CD14-positive monocyte (primary cell): ENCODE results near the gene FANCB. TPM values are rescaled to one million over a fixed set of nuclear protein-coding genes. Genes with fewer than 3 reads are reported as not detected.

Experiments
- DNase-seq, 3 donors: peaks; one replicate each; pipeline ENCODE4 v3.0.0-alpha.2; 2011 to 2022
- H2AFZ ChIP-seq: 2 replicates; pipeline ENCODE4 v1.6.0; 2012; ENCODE audit warnings: mild to moderate bottlenecking, low read depth, low read length, inconsistent platforms; ENCODE audit not compliant: insufficient read depth, poor library complexity, severe bottlenecking
- H3K27ac ChIP-seq, 2 donors: 1 replicate in 1 of 2; 2 replicates in 1 of 2; pipeline ENCODE4 v1.5.1; 2012 to 2013; ENCODE audit warnings: low read length in 2 of 2, control low read depth in 1 of 2, inconsistent platforms in 1 of 2, low read depth in 1 of 2, mild to moderate bottlenecking in 1 of 2
- H3K27me3 ChIP-seq, 2 donors: one replicate each; pipeline versions ENCODE4 v1.6.0 to v1.6.1; 2011 to 2013; ENCODE audit warnings: low read length in 2 of 2; ENCODE audit not compliant: control insufficient read depth in 2 of 2, insufficient read depth in 2 of 2
- H3K36me3 ChIP-seq, 2 donors: replicated peaks in 1 of 2; 1 replicate in 1 of 2; 2 replicates in 1 of 2; pipeline versions ENCODE4 v1.5.1 to v1.6.1; 2012 to 2013; ENCODE audit warnings: low read length in 2 of 2, control low read depth in 1 of 2, inconsistent platforms in 1 of 2, mild to moderate bottlenecking in 1 of 2; ENCODE audit not compliant: insufficient read depth in 2 of 2, control insufficient read depth in 1 of 2
- H3K4me1 ChIP-seq, 2 donors: 1 replicate in 1 of 2; 2 replicates in 1 of 2; pipeline versions ENCODE4 v1.5.1 to v1.6.1; 2012 to 2013; ENCODE audit warnings: low read length in 2 of 2, control low read depth in 1 of 2, inconsistent platforms in 1 of 2, mild to moderate bottlenecking in 1 of 2, moderate library complexity in 1 of 2; ENCODE audit not compliant: insufficient read depth in 2 of 2, control insufficient read depth in 1 of 2
- H3K4me2 ChIP-seq: replicated peaks from 2 replicates; pipeline ENCODE3; 2012; ENCODE audit warnings: low read length, moderate library complexity, mild to moderate bottlenecking; ENCODE audit not compliant: poor library complexity, severe bottlenecking; ENCODE audit errors: extremely low read depth
- H3K4me3 ChIP-seq, 3 experiments: fragments of 200-600 bp in 1 of 3; sonication (generic) in 1 of 3; replicated peaks in 1 of 3; 1 replicate in 2 of 3; 2 replicates in 1 of 3; pipeline ENCODE4 v1.5.1; 2011 to 2013; ENCODE audit warnings: low read length in 3 of 3, mild to moderate bottlenecking in 3 of 3, control low read depth in 2 of 3, low read depth in 2 of 3, inconsistent platforms in 1 of 3, moderate library complexity in 1 of 3
- H3K79me2 ChIP-seq: 2 replicates; pipeline ENCODE4 v1.6.0; 2012; ENCODE audit warnings: mild to moderate bottlenecking, control low read depth, inconsistent platforms, low read length, moderate library complexity; ENCODE audit not compliant: insufficient read depth
- H3K9ac ChIP-seq: 2 replicates; pipeline ENCODE4 v1.6.0; 2017; ENCODE audit warnings: low read length, mild to moderate bottlenecking; ENCODE audit not compliant: insufficient read depth, poor library complexity, severe bottlenecking
- H3K9me3 ChIP-seq, 2 donors: replicated peaks in 1 of 2; 1 replicate in 1 of 2; 2 replicates in 1 of 2; pipeline versions ENCODE4 v1.5.1 to v1.6.1; 2012 to 2013; ENCODE audit warnings: low read length in 2 of 2, control low read depth in 1 of 2; ENCODE audit not compliant: control insufficient read depth in 1 of 2, insufficient read depth in 1 of 2
- H4K20me1 ChIP-seq: 2 replicates; pipeline ENCODE4 v1.6.0; 2012; ENCODE audit warnings: mild to moderate bottlenecking, low read length, control low read depth, moderate library complexity; ENCODE audit not compliant: insufficient read depth
- H3K27ac Mint-ChIP-seq, 7 donors: one replicate each; pipeline ENCODE4 v1.8.0; 2020; ENCODE audit warnings: mild to moderate bottlenecking in 7 of 7, mixed read lengths in 7 of 7, moderate library complexity in 6 of 7, inconsistent platforms in 2 of 7
- H3K27me3 Mint-ChIP-seq, 3 donors: one replicate each; pipeline ENCODE4 v1.8.0; 2021 to 2022; ENCODE audit warnings: low read depth in 3 of 3, mild to moderate bottlenecking in 3 of 3, mixed read lengths in 3 of 3, moderate library complexity in 3 of 3, inconsistent platforms in 1 of 3
- H3K36me3 Mint-ChIP-seq, 2 donors: one replicate each; pipeline ENCODE4 v1.8.0; 2020; ENCODE audit warnings: mixed read lengths in 2 of 2, inconsistent platforms in 1 of 2, mild to moderate bottlenecking in 1 of 2
- H3K4me1 Mint-ChIP-seq: one replicate; pipeline ENCODE4 v1.8.0; 2020; ENCODE audit warnings: mild to moderate bottlenecking, mixed read lengths
- H3K4me3 Mint-ChIP-seq, 2 donors: one replicate each; pipeline ENCODE4 v1.8.0; 2020; ENCODE audit warnings: mild to moderate bottlenecking in 2 of 2, mixed read lengths in 2 of 2, moderate library complexity in 1 of 2
- H3K9me3 Mint-ChIP-seq, 7 donors: one replicate each; pipeline ENCODE4 v1.8.0; 2020 to 2022; ENCODE audit warnings: mixed read lengths in 7 of 7, mild to moderate bottlenecking in 6 of 7, moderate library complexity in 6 of 7, inconsistent platforms in 2 of 7
- WGBS: methylation state at CpG from one replicate; pipeline ENCODE4 v1.1.5; 2013; ENCODE audit warnings: missing lambda C conversion rate; ENCODE audit not compliant: insufficient coverage; 5-methylcytosine and 5-hydroxymethylcytosine counted together
- intact Hi-C, 2 donors: fragments of 100-400 bp; cut with micrococcal nuclease; formaldehyde crosslinking; loops; one replicate each; pipeline versions ENCODE4 v1.15.0 to v1.15.1; 2023
- polyA plus RNA-seq, 3 donors: library from polyadenylated mRNA; depleted of rRNA in 1 of 3; unstranded in 2 of 3; stranded (reverse) in 1 of 3; fragments of 300-500 nt in 2 of 3; fragments of >200 nt in 1 of 3; fragmentation: Illumina TruSeq in 2 of 3; gene quantifications; 1 replicate in 2 of 3; 2 replicates in 1 of 3; pipeline ENCODE4 v1.2.3, GENCODE V29; 2012 to 2021
- TF ChIP-seq, protein P1 (sequence below): fragments of 200-600 bp; IDR thresholded peaks from one replicate; pipeline ENCODE4 v1.8.0; 2022; ENCODE audit warnings: antibody characterized with exemption, mild to moderate bottlenecking

FANCB gene
- polyA plus RNA-seq, 3 donors: 0.85 to 4.2 (median 2.6) TPM

DNA sequence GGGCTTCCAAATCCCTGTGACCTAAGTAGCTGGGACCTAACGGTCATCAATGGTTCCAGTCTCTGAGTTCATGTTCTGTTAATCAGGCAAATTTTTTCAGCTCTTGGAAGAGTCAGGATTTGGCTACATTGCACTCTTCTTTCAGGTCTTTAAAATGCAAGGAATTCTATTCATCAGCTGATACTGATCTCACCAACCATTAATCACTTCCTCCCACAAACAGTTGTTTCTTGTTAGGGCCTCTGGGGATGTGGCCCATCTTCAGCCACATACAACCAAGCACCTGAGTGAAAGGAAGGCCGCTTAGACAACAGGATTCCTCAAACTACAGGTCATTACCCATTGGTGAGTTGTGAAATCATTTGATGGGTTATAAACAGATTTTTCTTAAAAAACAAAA, 71.7 kb downstream of the FANCB start:
- H3K4me3 ChIP-seq: no peak overlapping the region
- peaks cover 26 to 32% of the 10 kb centered on the region in 2 donors for H3K4me1 ChIP-seq
- no peaks in the 10 kb centered on the region for H3K27me3 ChIP-seq
- H3K79me2 ChIP-seq: no peaks in the 10 kb centered on the region
- H3K27me3 Mint-ChIP-seq: no peaks in the 10 kb centered on the region
- H3K36me3 Mint-ChIP-seq: peaks cover 0 to 4% of the 10 kb centered on the region in 2 donors
- no peaks in the 10 kb centered on the region for H4K20me1 ChIP-seq
- H3K4me1 Mint-ChIP-seq: peaks cover 32% of the 10 kb centered on the region
- H3K27ac Mint-ChIP-seq: peak overlapping the region in 4 of 7 donors; percentile 40 to 78 (median 69)
- H3K4me2 ChIP-seq: peak overlapping the region; percentile 0
- H2AFZ ChIP-seq: no peak overlapping the region
- peak overlapping the region in 1 of 2 donors; percentile 59 for H3K27ac ChIP-seq
- TF ChIP-seq, protein P1, sequence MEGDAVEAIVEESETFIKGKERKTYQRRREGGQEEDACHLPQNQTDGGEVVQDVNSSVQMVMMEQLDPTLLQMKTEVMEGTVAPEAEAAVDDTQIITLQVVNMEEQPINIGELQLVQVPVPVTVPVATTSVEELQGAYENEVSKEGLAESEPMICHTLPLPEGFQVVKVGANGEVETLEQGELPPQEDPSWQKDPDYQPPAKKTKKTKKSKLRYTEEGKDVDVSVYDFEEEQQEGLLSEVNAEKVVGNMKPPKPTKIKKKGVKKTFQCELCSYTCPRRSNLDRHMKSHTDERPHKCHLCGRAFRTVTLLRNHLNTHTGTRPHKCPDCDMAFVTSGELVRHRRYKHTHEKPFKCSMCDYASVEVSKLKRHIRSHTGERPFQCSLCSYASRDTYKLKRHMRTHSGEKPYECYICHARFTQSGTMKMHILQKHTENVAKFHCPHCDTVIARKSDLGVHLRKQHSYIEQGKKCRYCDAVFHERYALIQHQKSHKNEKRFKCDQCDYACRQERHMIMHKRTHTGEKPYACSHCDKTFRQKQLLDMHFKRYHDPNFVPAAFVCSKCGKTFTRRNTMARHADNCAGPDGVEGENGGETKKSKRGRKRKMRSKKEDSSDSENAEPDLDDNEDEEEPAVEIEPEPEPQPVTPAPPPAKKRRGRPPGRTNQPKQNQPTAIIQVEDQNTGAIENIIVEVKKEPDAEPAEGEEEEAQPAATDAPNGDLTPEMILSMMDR: no peak
- WGBS: no CpG with 5 or more reads among the region's 2 CpGs
- intact Hi-C loops: no loop called here
- no peak overlapping the region for H3K4me3 Mint-ChIP-seq
- no peak for DNase-seq
- H3K9ac ChIP-seq: no peak overlapping the region
- peaks cover 3 to 6% of the 10 kb centered on the region in 2 donors for H3K9me3 ChIP-seq
- H3K36me3 ChIP-seq: no peaks in the 10 kb centered on the region
- H3K9me3 Mint-ChIP-seq: peaks cover 6 to 17% (median 16%) of the 10 kb centered on the region in 7 donors

DNA sequence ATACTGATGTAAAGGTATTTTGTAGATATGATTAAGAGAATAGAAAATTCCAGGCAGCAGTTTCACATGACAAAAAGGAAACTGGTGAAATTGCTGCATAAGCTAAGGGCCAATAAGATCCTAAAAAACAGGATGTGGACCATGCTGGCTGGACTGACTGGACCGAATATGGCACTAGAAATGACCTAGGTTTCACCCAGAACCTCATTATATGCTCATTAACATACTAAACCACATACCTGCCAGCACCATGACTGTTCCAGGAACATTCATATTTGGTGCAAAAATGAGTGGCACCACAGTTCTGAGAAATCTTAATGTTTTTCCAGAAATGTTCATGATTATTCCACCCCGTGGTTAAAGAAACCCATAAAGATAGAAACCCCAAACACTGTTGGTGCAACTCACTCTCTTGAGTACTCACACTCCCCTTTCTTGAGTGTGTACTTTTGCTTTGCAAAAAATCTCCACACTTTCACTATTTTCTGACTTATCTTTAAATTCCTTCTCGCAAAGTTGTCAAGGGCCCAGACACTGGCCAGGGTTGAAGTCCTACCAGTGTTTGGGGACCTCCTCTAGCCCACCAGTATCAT, 74.0 kb downstream of the FANCB start:
- Mint-ChIP-seq H3K4me3 (no peak overlapping the region), H3K27me3 (peaks cover 0 to 3% (median 0%) of the 10 kb centered on the region in 3 donors), H3K27ac (no peak overlapping the region), H3K4me1 (peaks cover 32% of the 10 kb centered on the region), H3K36me3 (peaks cover 1 to 4% of the 10 kb centered on the region in 2 donors), H3K9me3 (peaks cover 0 to 19% (median 7%) of the 10 kb centered on the region in 7 donors)
- H2AFZ ChIP-seq: no peak overlapping the region
- H3K27me3 ChIP-seq: no peaks in the 10 kb centered on the region
- no CpG with 5 or more reads among the region's 3 CpGs for WGBS
- no peaks in the 10 kb centered on the region for H3K36me3 ChIP-seq
- H3K4me2 ChIP-seq: no peak overlapping the region
- H3K27ac ChIP-seq: no peak overlapping the region
- H3K9ac ChIP-seq: no peak overlapping the region
- H3K79me2 ChIP-seq: no peaks in the 10 kb centered on the region
- no peak overlapping the region for H3K4me3 ChIP-seq
- TF ChIP-seq, protein P1: no peak
- intact Hi-C loops: no loop called here
- H4K20me1 ChIP-seq: no peaks in the 10 kb centered on the region
- H3K9me3 ChIP-seq: peaks cover 3 to 6% of the 10 kb centered on the region in 2 donors
- no peak for DNase-seq
- H3K4me1 ChIP-seq: peaks cover 26 to 32% of the 10 kb centered on the region in 2 donors

Other genes starting within 250 kb of the FANCB start
- gene MOSPD2, start 352 bp upstream of the FANCB start, polyA plus RNA-seq: 10 to 100 TPM; 44.6 to 51.6 (median 45.7) TPM